Chondrocyte (in vitro differentiated cells): Measurements from ENCODE around the gene DNAJC11. TPM values are rescaled to one million over a fixed set of nuclear protein-coding genes. Genes with fewer than 3 reads are reported as not detected.
"Not testable (repeated sequence)": the region's sequence is repeated elsewhere in the genome, so short reads cannot be mapped to it uniquely, and the experiment has no call there.

Experiments used
- DNase-seq: peaks from one replicate; pipeline ENCODE4 v3.0.0; 2021; ENCODE audit warnings: mixed read lengths, low spot score
- H3K27ac Mint-ChIP-seq: one replicate; pipeline ENCODE4 v1.8.0; 2021; ENCODE audit warnings: mild to moderate bottlenecking, moderate library complexity, mixed read lengths; ENCODE audit not compliant: unreplicated experiment
- H3K27me3 Mint-ChIP-seq: 2 replicates; pipeline ENCODE4 v1.8.0; 2021; ENCODE audit warnings: low read depth, mixed read lengths
- H3K36me3 Mint-ChIP-seq: 2 replicates; pipeline ENCODE4 v1.8.0; 2021; ENCODE audit warnings: low read depth, mixed read lengths
- H3K4me1 Mint-ChIP-seq: 2 replicates; pipeline ENCODE4 v1.8.0; 2021; ENCODE audit warnings: low read depth, mild to moderate bottlenecking, mixed read lengths
- H3K4me3 Mint-ChIP-seq: one replicate; pipeline ENCODE4 v1.8.0; 2021; ENCODE audit warnings: mild to moderate bottlenecking, moderate library complexity, mixed read lengths; ENCODE audit not compliant: unreplicated experiment
- H3K9me3 Mint-ChIP-seq: 2 replicates; pipeline ENCODE4 v1.8.0; 2021; ENCODE audit warnings: low read depth, mixed read lengths
- CTCF ChIP-seq: fragments of 200-600 bp; sonication (generic); IDR thresholded peaks from 2 replicates; pipeline ENCODE4 v1.5.0; 2021; ENCODE audit warnings: antibody characterized with exemption, mild to moderate bottlenecking, moderate library complexity
- total RNA-seq: library from RNA; stranded (reverse); gene quantifications from 3 replicates; pipeline ENCODE4 v1.2.1, GENCODE V29; 2021

The DNAJC11 gene
- total RNA-seq, 1 donor from 2014 or later, result 46.3 TPM

- H3K36me3 Mint-ChIP-seq, result peaks cover 20% of the 10 kb centered on the region
- H3K4me3 Mint-ChIP-seq, result no peak overlapping the region
- no peak for TF ChIP-seq CTCF
- no peaks in the 10 kb centered on the region for H3K27me3 Mint-ChIP-seq
- peaks cover 25% of the 10 kb centered on the region for H3K4me1 Mint-ChIP-seq
- no peak for DNase-seq
- H3K9me3 Mint-ChIP-seq, result no peaks in the 10 kb centered on the region
- no peak overlapping the region for H3K27ac Mint-ChIP-seq
Observed at GRCh38 chr1:6673816-6674398, 27.7 kb downstream of the DNAJC11 start.

- Mint-ChIP-seq H3K9me3 (no peaks in the 10 kb centered on the region), H3K4me3 (no peak overlapping the region), H3K4me1 (peaks cover 25% of the 10 kb centered on the region), H3K27ac (peak overlapping the region; percentile 15), H3K27me3 (no peaks in the 10 kb centered on the region), H3K36me3 (peaks cover 14% of the 10 kb centered on the region)
- TF ChIP-seq CTCF, result no peak
- no peak for DNase-seq
Observed at GRCh38 chr1:6672558-6672957, 29.1 kb downstream of the DNAJC11 start.

- Mint-ChIP-seq H3K27ac (no peak overlapping the region), H3K4me3 (no peak overlapping the region), H3K36me3 (peaks cover 7% of the 10 kb centered on the region), H3K4me1 (peaks cover 8% of the 10 kb centered on the region), H3K9me3 (no peaks in the 10 kb centered on the region), H3K27me3 (no peaks in the 10 kb centered on the region)
- no peak for TF ChIP-seq CTCF
- no peak for DNase-seq
Observed at GRCh38 chr1:6668503-6668902, 33.1 kb downstream of the DNAJC11 start.

GRCh38 chr1:6667139-6667538 is 34.5 kb downstream of the DNAJC11 start:
- H3K36me3 Mint-ChIP-seq, result peaks cover 11% of the 10 kb centered on the region

GRCh38 chr1:6666696-6667095 is 34.9 kb downstream of the DNAJC11 start:
- no peak for TF ChIP-seq CTCF
- DNase-seq, result no peak
- H3K9me3 Mint-ChIP-seq, result no peaks in the 10 kb centered on the region
- H3K27ac Mint-ChIP-seq, result no peak overlapping the region
- no peak overlapping the region for H3K4me3 Mint-ChIP-seq
- H3K27me3 Mint-ChIP-seq, result no peaks in the 10 kb centered on the region
- no peaks in the 10 kb centered on the region for H3K4me1 Mint-ChIP-seq
- H3K36me3 Mint-ChIP-seq, result peaks cover 11% of the 10 kb centered on the region

More at GRCh38 chr1:6667139-6667538, 34.5 kb downstream of the DNAJC11 start:
- Mint-ChIP-seq H3K4me1 (peaks cover 3% of the 10 kb centered on the region), H3K27me3 (no peaks in the 10 kb centered on the region), H3K27ac (no peak overlapping the region), H3K4me3 (no peak overlapping the region), H3K9me3 (no peaks in the 10 kb centered on the region)
- no peak for TF ChIP-seq CTCF
- DNase-seq, result no peak

GRCh38 chr1:6662468-6662867 is 39.1 kb downstream of the DNAJC11 start:
- peaks cover 13% of the 10 kb centered on the region for H3K4me1 Mint-ChIP-seq
- not testable (repeated sequence) for H3K9me3 Mint-ChIP-seq, H3K27ac Mint-ChIP-seq, DNase-seq, H3K4me3 Mint-ChIP-seq, H3K27me3 Mint-ChIP-seq
- peaks cover 10% of the 10 kb centered on the region for H3K36me3 Mint-ChIP-seq
